Fibroblast of villous mesenchyme (primary cell): ENCODE data around the gene ETV1. TPM values are rescaled to one million over a fixed set of nuclear protein-coding genes. Genes with fewer than 3 reads are reported as not detected.

Source experiments
- DNase-seq: peaks from one replicate; pipeline ENCODE4 v3.0.0-alpha.2; 2010; ENCODE audit warnings: low read depth
- H3K4me3 ChIP-seq: 2 replicates; pipeline ENCODE4 v1.5.1; 2011; ENCODE audit warnings: low read depth, mild to moderate bottlenecking, low read length
- CTCF ChIP-seq: IDR thresholded peaks from 2 replicates; pipeline ENCODE4 v1.5.1; 2012; ENCODE audit warnings: low read depth, mild to moderate bottlenecking, low read length; ENCODE audit not compliant: insufficient read depth
- total RNA-seq: library from RNA; depleted of rRNA; stranded (reverse); fragments of >200 nt; gene quantifications from 2 replicates; pipeline ENCODE4 v1.2.3, GENCODE V29; 2012

The ETV1 gene
- total RNA-seq, 1 donor = 11.7 TPM

GRCh38 chr7:13998866-13999265, 9.4 kb upstream of the ETV1 start:
- no peak for DNase-seq
- no peak overlapping the region for H3K4me3 ChIP-seq
- TF ChIP-seq CTCF = no peak

DNA sequence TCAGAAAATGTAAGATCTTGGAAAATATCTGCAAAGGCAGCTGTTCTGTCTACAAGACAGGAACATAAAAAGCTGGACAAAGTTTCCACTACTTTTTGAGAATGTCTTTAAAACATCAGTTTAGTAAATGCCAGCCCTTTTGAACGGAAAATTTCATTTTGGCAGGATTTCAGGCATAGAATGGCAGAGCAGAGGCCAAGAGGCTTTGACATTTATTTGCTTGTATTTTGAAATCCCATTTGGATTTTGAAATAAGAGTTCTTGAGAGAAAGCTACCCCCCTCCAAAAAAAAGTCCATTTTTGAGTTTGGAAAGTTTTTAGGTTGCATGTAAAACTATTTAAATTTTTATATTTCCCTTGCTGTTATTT, 3.1 kb upstream of the ETV1 start:
- peak overlapping the region; percentile 75 for H3K4me3 ChIP-seq
- DNase-seq = peak; percentile 26
- TF ChIP-seq CTCF = no peak

DNA sequence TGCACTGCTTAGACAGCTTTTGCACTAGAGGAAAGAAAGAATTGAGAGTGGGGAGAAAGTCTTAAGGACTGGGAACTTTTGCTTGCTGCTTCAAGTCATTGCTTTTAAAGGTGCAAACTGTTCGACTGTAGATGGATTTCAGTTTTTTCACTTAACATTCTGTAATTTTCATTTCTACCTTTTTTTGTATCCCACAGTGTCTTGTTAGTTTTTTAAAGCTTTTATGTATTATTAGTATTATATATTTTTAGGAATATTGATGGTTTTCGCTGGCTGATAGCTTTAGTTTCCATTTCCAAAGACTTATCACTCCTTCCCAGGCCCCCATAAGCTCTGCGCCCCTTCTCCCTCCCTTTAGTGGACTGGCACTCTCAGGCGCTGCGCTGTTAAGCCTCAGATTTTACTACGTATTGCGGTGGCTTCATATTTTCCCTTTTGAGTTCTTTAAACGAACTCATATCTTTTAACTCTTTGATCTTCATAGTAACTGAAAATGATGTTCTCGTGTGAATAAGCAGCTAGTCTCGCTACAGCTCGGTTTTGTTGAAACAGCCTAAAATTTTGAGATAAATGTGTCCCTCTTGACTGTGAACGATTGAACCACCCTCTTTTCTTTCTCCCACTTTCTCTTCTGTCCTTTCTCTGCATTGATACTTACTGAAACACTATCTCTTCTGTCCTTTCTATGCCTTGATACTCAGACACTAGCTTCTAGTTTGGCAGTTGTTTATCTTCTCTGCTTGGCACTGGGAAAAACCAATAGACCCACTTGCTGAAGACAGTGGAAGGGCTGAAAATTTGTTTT, 2.5 kb upstream of the ETV1 start:
- no peak for TF ChIP-seq CTCF
- peak; percentile 57 for DNase-seq
- H3K4me3 ChIP-seq = peak overlapping the region; percentile 75

DNA sequence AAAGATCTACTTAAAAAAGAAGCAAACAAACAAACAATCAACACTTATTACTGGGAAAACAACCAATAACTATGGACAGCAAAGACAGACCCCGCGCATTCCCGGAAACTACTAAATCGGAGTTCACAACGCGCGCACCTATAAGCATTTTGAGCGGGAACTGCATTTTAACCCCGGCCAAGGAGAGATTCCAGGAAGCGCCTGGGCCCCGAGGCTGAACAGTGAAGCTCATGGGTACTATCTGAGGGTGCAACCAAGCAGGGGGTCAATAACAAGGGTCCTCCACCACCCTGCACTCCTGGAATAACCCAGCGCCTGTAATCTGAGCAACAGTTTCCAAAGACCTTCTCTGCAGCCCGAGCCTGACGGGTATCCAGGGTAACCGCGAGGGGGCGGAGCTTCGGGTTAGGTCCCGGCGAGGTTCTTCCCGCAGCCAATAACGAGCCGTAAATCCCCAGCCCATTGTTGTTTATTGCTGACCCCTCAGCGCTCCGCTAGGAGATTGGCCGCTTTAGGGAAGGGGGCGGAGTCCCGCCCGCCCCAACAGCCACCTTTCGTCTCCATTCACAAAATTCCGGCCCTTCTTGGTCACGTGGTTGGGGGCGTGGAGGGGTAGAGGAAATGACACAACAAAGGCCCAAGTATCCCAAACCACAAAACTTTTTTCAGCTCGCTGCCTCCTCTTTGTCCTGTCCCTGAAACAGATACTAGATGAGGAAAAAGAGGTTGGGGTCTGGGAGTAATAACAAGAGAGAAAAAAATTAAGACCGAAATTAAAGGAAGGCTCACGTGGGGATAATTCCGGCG, 1.7 kb upstream of the ETV1 start:
- DNase-seq = peak; percentile 99
- no peak for TF ChIP-seq CTCF
- peak overlapping the region; percentile 75 for H3K4me3 ChIP-seq

DNA sequence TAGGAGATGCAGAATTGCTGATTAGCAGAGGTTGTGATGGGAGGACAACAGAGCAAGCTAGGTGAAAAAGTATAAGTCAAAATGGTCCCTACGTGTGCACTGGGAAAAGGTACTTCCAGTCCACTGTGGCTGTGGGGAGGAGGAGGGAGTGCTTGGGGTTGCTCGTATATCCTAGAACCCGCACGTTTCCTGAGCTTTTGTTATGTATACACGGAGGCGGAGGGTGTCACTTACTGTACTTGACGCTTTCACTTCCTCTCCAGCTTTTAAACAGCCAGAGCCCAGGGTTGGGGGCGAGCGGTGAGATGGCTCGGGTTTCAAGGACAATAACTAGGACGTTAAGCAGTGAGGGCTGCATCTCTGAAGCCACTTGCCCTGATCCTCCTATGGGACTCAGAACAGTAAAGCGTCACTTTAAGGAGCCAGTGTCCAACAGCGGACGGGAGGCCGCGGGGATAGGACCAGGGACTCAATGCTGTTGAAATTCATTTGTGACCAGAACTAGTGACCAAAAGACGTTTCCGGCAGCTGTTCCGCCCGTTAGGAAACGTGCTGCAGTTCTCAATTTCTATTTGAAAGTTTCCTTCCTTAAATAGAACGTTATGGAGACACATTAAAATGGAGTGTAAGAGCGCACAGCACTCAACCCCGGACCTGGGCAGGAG, 985 bp upstream of the ETV1 start:
- peak; percentile 61 for DNase-seq
- peak overlapping the region; percentile 75 for H3K4me3 ChIP-seq
- TF ChIP-seq CTCF = no peak

DNA sequence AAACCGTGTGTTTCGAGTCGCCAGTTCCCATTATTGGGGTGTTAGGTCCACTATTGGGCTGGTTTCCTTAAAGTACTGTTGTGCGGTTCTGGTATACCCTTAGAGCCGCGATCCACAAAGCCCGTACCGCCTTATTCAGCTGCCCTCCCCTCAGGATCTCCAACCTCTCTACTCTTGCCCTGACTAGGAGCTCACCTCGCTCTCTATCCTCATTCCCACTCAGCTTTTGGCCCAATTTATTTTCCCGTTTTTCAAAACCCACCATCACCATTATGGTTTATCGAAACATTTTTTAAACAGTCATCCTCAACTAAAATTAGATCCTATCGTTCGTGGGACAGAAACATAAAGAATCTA, 461 bp upstream of the ETV1 start:
- no peak for DNase-seq
- TF ChIP-seq CTCF = no peak
- peak overlapping the region; percentile 75 for H3K4me3 ChIP-seq
